Gastroesophageal sphincter (tissue), 4 donors: ENCODE data around the gene EGLN2. TPM values are rescaled to one million over a fixed set of nuclear protein-coding genes. Genes with fewer than 3 reads are reported as not detected.

Source experiments
- ATAC-seq: fragments of 150-250 bp; one replicate; pipeline ENCODE4 v1.9.1; 2016; ENCODE audit warnings: mild to moderate bottlenecking, moderate library complexity
- H3K27ac ChIP-seq, 4 donors: fragments of 200-600 bp; sonication (generic) in 3 of 4; 1 replicate in 3 of 4; 2 replicates in 1 of 4; pipeline ENCODE4 v1.5.1; 2016 to 2019
- H3K27me3 ChIP-seq: fragments of 200-600 bp; sonication (generic); one replicate; pipeline ENCODE4 v1.5.1; 2019
- H3K36me3 ChIP-seq, 2 donors: fragments of 200-600 bp; sonication (generic); one replicate each; pipeline ENCODE4 v1.5.1; 2019; ENCODE audit warnings: control low read depth in 1 of 2
- H3K4me1 ChIP-seq, 3 donors: fragments of 200-600 bp; sonication (generic); 1 replicate in 2 of 3; 2 replicates in 1 of 3; pipeline ENCODE4 v1.5.1; 2016 to 2019; ENCODE audit warnings: control low read depth in 2 of 3
- H3K4me3 ChIP-seq, 2 donors: fragments of 200-600 bp; sonication (generic); one replicate each; pipeline ENCODE4 v1.5.1; 2019; ENCODE audit warnings: mild to moderate bottlenecking in 1 of 2, moderate library complexity in 1 of 2
- H3K9me3 ChIP-seq, 3 donors: fragments of 200-600 bp; sonication (generic); one replicate each; pipeline ENCODE4 v1.5.1; 2017 to 2019; ENCODE audit warnings: control low read depth in 2 of 3
- CTCF ChIP-seq, 4 experiments: fragments of 200-600 bp in 2 of 4; fragments of 450-650 bp in 2 of 4; sonication (generic) in 1 of 4; IDR thresholded peaks; one replicate each; pipeline ENCODE4 v1.5.1; 2017 to 2019; ENCODE audit warnings: antibody characterized with exemption in 4 of 4, mild to moderate bottlenecking in 2 of 4, moderate library complexity in 2 of 4
- EP300 ChIP-seq: sonication (generic); formaldehyde crosslinking; IDR thresholded peaks from one replicate; pipeline ENCODE4 v1.6.1; 2017; ENCODE audit warnings: antibody characterized with exemption, mild to moderate bottlenecking
- POLR2A ChIP-seq, 2 donors: fragments of 450-650 bp; IDR thresholded peaks; one replicate each; pipeline ENCODE4 v1.6.1; 2017; ENCODE audit warnings: antibody characterized with exemption in 2 of 2, mild to moderate bottlenecking in 2 of 2, moderate library complexity in 1 of 2
- POLR2AphosphoS5 ChIP-seq: sonication (generic); formaldehyde crosslinking; IDR thresholded peaks from one replicate; pipeline ENCODE4 v1.6.1; 2017; ENCODE audit warnings: antibody characterized with exemption
- WGBS, 2 donors: methylation state at CpG; one replicate each; pipeline ENCODE4 v1.1.5; 2018; ENCODE audit warnings: low coverage in 1 of 2; 5-methylcytosine and 5-hydroxymethylcytosine counted together
- total RNA-seq, 4 donors: library from RNA; depleted of rRNA; stranded (reverse); fragments of >200 nt; gene quantifications; one replicate each; pipeline ENCODE4 v1.1.0, GENCODE V29; 2016

Gene EGLN2
- total RNA-seq, 4 donors from 2014 or later: 99.1 to 115 (median 107) TPM

- peak; percentile 14 for ATAC-seq
Measured at GRCh38 chr19:40797963-40798682, 868 bp upstream of the EGLN2 start.

DNA sequence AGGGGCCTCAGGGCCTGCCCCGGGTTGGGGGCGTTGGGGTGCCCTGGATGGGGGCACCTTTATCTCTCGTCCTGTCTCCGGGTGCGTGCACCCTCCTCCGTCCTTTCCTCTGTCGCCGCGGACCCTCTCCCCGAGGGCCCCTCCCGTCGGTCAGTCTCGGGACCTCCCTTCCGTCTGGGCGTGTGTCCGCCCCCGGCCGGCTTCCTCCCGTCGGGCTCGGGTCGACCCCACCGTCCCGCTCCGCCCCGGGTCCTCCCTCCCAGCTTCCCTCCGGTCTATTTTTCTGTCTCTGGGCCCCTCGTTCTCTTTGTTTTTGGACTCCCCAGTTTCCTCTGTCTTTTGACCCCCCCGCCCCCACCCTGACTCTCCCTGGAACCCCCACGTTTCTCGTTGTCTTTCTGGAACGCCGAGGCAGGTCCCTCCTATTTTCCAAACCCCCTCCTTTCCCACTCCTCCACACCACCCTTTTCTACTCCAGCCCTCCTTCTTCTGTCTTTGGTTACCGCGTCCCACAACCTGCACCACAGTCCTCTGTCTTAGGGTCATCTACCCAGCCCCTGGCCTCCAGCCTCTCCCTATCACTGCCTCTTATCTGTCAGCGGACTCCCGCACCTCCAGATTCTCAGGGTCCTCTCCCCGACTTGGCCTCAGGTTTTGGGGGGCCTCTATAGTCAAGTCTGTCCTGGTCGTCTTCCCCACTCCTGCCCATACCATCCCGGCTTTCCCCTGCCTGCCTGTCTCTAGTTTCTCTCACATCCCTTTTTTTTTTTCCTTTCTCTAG, 757 bp downstream of the EGLN2 start:
- Histone ChIP-seq H3K9me3 (no peaks in the 10 kb centered on the region), H3K27ac (peak overlapping the region; percentile 76 to 99 (median 96)), H3K36me3 (peaks cover 0 to 21% of the 10 kb centered on the region in 2 donors), H3K27me3 (no peaks in the 10 kb centered on the region), H3K4me1 (peaks cover 16 to 61% (median 48%) of the 10 kb centered on the region in 3 donors), H3K4me3 (peak overlapping the region; percentile 85 to 97)
- no peak for ATAC-seq
- WGBS, 2 donors: 0 to 1% methylated on average over 32 to 35 of the region's 40 CpGs
- TF ChIP-seq EP300: no peak

More at GRCh38 chr19:40797963-40798682, 868 bp upstream of the EGLN2 start:
- Histone ChIP-seq H3K4me3 (peak overlapping the region; percentile 20 to 97), H3K9me3 (no peaks in the 10 kb centered on the region), H3K27ac (peak overlapping the region; percentile 63 to 99 (median 96)), H3K4me1 (peaks cover 13 to 45% (median 32%) of the 10 kb centered on the region in 3 donors), H3K36me3 (peaks cover 0 to 22% of the 10 kb centered on the region in 2 donors), H3K27me3 (no peaks in the 10 kb centered on the region)
- TF ChIP-seq CTCF (IDR thresholded peaks at IDR 0.05) (peak in 3 of 4 experiments; percentile 54 to 75 (median 63)), EP300 (no peak), POLR2AphosphoS5 (peak; percentile 16), POLR2A (IDR thresholded peaks at IDR 0.05) (no peak)
- 0 to 6% methylated on average over 8 to 20 of the region's 28 CpGs for WGBS, 2 donors

GRCh38 chr19:40800339-40800996, 1.5 kb downstream of the EGLN2 start:
- peaks cover 0 to 21% of the 10 kb centered on the region in 2 donors for H3K36me3 ChIP-seq
- H3K27me3 ChIP-seq: no peaks in the 10 kb centered on the region
- H3K4me3 ChIP-seq: peak overlapping the region; percentile 85 to 97
- ATAC-seq: no peak
- H3K27ac ChIP-seq: peak overlapping the region; percentile 76 to 99 (median 96)
- peaks cover 16 to 69% (median 55%) of the 10 kb centered on the region in 3 donors for H3K4me1 ChIP-seq
- H3K9me3 ChIP-seq: no peaks in the 10 kb centered on the region
- WGBS, 2 donors: 55% methylated on average over 4 of the region's 27 CpGs; no CpG with 5 or more reads in 1 of the 2 donors
- TF ChIP-seq CTCF (IDR thresholded peaks at IDR 0.05): no peak

DNA sequence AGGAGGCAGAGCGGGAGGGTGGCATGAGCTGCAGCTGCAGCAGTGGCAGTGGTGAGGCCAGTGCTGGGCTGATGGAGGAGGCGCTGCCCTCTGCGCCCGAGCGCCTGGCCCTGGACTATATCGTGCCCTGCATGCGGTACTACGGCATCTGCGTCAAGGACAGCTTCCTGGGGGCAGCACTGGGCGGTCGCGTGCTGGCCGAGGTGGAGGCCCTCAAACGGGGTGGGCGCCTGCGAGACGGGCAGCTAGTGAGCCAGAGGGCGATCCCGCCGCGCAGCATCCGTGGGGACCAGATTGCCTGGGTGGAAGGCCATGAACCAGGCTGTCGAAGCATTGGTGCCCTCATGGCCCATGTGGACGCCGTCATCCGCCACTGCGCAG, 2.0 kb downstream of the EGLN2 start:
- no peaks in the 10 kb centered on the region for H3K27me3 ChIP-seq
- TF ChIP-seq CTCF (IDR thresholded peaks at IDR 0.05) (no peak), POLR2A (IDR thresholded peaks at IDR 0.05) (no peak), EP300 (no peak), POLR2AphosphoS5 (no peak)
- peaks cover 0 to 19% of the 10 kb centered on the region in 2 donors for H3K36me3 ChIP-seq
- no peaks in the 10 kb centered on the region for H3K9me3 ChIP-seq
- WGBS, 2 donors: 75% methylated on average over 15 of the region's 27 CpGs; no CpG with 5 or more reads in 1 of the 2 donors
- peaks cover 16 to 74% (median 60%) of the 10 kb centered on the region in 3 donors for H3K4me1 ChIP-seq
- H3K27ac ChIP-seq: peak overlapping the region in 3 of 4 donors; percentile 95 to 99 (median 98)
- ATAC-seq: no peak
- H3K4me3 ChIP-seq: peak overlapping the region in 1 of 2 donors; percentile 97
